Measurements from ENCODE around the gene GNAS-AS1. TPM values are rescaled to one million over a fixed set of nuclear protein-coding genes. Genes with fewer than 3 reads are reported as not detected.
"Not testable (repeated sequence)": the region's sequence is repeated elsewhere in the genome, so short reads cannot be mapped to it uniquely, and the experiment has no call there.

Gene GNAS-AS1
- total RNA-seq, 2 experiments from 2014 or later: 1.7 to 2.0 TPM

GRCh38 chr20:58826271-58826670, 24.4 kb downstream of the GNAS-AS1 start:
- ChIA-PET POLR2A (interaction anchor here (1.0 kb wide), 1 partner anchor 8 kb away, joined by 4 read pairs; no protein-coding TSS in a partner anchor), CTCF (no interaction called here)
- DNase-seq (no peak), ATAC-seq (no peak)
- no peaks in the 10 kb centered on the region for H3K4me1 Mint-ChIP-seq (ENCODE audit: low read depth)
- no peak for TF ChIP-seq CTCF (IDR thresholded peaks at IDR 0.05)
- peaks cover 3% of the 10 kb centered on the region for H3K9me3 Mint-ChIP-seq
- H3K27me3 Mint-ChIP-seq: peaks cover 3% of the 10 kb centered on the region
- peaks cover 11% of the 10 kb centered on the region for H3K36me3 Mint-ChIP-seq (ENCODE audit: low read depth)
- intact Hi-C loops (cut with micrococcal nuclease): no loop called here
- H3K4me3 Mint-ChIP-seq: no peak overlapping the region
- H3K27ac Mint-ChIP-seq: no peak overlapping the region

- Mint-ChIP-seq H3K36me3 (ENCODE audit: low read depth) (peaks cover 15% of the 10 kb centered on the region), H3K27me3 (peaks cover 8% of the 10 kb centered on the region), H3K4me3 (no peak overlapping the region), H3K4me1 (ENCODE audit: low read depth) (no peaks in the 10 kb centered on the region), H3K27ac (no peak overlapping the region), H3K9me3 (peaks cover 9% of the 10 kb centered on the region)
- TF ChIP-seq CTCF (IDR thresholded peaks at IDR 0.05): no peak
- ChIA-PET CTCF (no interaction called here), POLR2A (no interaction called here)
- intact Hi-C loops (cut with micrococcal nuclease): no loop called here
- no peak for DNase-seq
- no peak for ATAC-seq
These were observed 25.3 kb downstream of the GNAS-AS1 start for GRCh38 chr20:58825450-58825849.

- H3K27me3 Mint-ChIP-seq: peaks cover 9% of the 10 kb centered on the region
- ChIA-PET CTCF (no interaction called here), POLR2A (no interaction called here)
- H3K36me3 Mint-ChIP-seq (ENCODE audit: low read depth): peaks cover 17% of the 10 kb centered on the region
- ATAC-seq (no peak), DNase-seq (no peak)
- TF ChIP-seq CTCF (IDR thresholded peaks at IDR 0.05): no peak
- H3K4me3 Mint-ChIP-seq: no peak overlapping the region
- H3K4me1 Mint-ChIP-seq (ENCODE audit: low read depth): no peaks in the 10 kb centered on the region
- intact Hi-C loops (cut with micrococcal nuclease): no loop called here
- H3K27ac Mint-ChIP-seq: no peak overlapping the region
- peaks cover 10% of the 10 kb centered on the region for H3K9me3 Mint-ChIP-seq
These were observed 25.9 kb downstream of the GNAS-AS1 start for GRCh38 chr20:58824843-58825242.

GRCh38 chr20:58822748-58823730, 27.7 kb downstream of the GNAS-AS1 start:
- peaks cover 23% of the 10 kb centered on the region for H3K36me3 Mint-ChIP-seq (ENCODE audit: low read depth)
- no peak for TF ChIP-seq CTCF (IDR thresholded peaks at IDR 0.05)
- ChIA-PET POLR2A (interaction anchor here (0.8 kb wide), 1 partner anchor 18 kb away, joined by 3 read pairs; no protein-coding TSS in a partner anchor), CTCF (no interaction called here)
- intact Hi-C loops (cut with micrococcal nuclease): no loop called here
- peaks cover 10% of the 10 kb centered on the region for H3K9me3 Mint-ChIP-seq
- H3K4me1 Mint-ChIP-seq (ENCODE audit: low read depth): peaks cover 15% of the 10 kb centered on the region
- H3K4me3 Mint-ChIP-seq: no peak overlapping the region
- H3K27me3 Mint-ChIP-seq: peaks cover 9% of the 10 kb centered on the region
- no peak overlapping the region for H3K27ac Mint-ChIP-seq
- no peak for ATAC-seq
- no peak for DNase-seq

- H3K27me3 Mint-ChIP-seq: peaks cover 11% of the 10 kb centered on the region
These were observed 28.6 kb downstream of the GNAS-AS1 start for GRCh38 chr20:58822149-58822548.

GRCh38 chr20:58820515-58820914, 30.2 kb downstream of the GNAS-AS1 start:
- Mint-ChIP-seq H3K9me3 (peaks cover 10% of the 10 kb centered on the region), H3K4me1 (ENCODE audit: low read depth) (peaks cover 22% of the 10 kb centered on the region), H3K36me3 (ENCODE audit: low read depth) (peaks cover 23% of the 10 kb centered on the region), H3K27me3 (peaks cover 20% of the 10 kb centered on the region)
- DNase-seq; ATAC-seq; CTCF ChIA-PET; intact Hi-C loops (cut with micrococcal nuclease); H3K4me3 Mint-ChIP-seq; POLR2A ChIA-PET; H3K27ac Mint-ChIP-seq: not testable (repeated sequence)

More at GRCh38 chr20:58822149-58822548, 28.6 kb downstream of the GNAS-AS1 start:
- Mint-ChIP-seq H3K27ac (no peak overlapping the region), H3K9me3 (peaks cover 10% of the 10 kb centered on the region), H3K4me1 (ENCODE audit: low read depth) (peaks cover 19% of the 10 kb centered on the region), H3K36me3 (ENCODE audit: low read depth) (peaks cover 23% of the 10 kb centered on the region), H3K4me3 (no peak overlapping the region)
- TF ChIP-seq CTCF (IDR thresholded peaks at IDR 0.05): no peak
- no peak for ATAC-seq
- CTCF ChIA-PET: no interaction called here
- DNase-seq: no peak
- POLR2A ChIA-PET: interaction anchor here (0.8 kb wide), 1 partner anchor 19 kb away, joined by 3 read pairs; no protein-coding TSS in a partner anchor
- intact Hi-C loops (cut with micrococcal nuclease): no loop called here
